ENCODE results near the gene FBXW12.

- no peak for TF ChIP-seq CTCF (IDR thresholded peaks at IDR 0.05; ENCODE audit: insufficient read depth, low read length, poor library complexity, severe bottlenecking)
- TF ChIP-seq EZH2phosphoT487 (conservative IDR thresholded peaks at IDR 0.05; ENCODE audit: low read length): no peak
Measured at GRCh38 chr3:48419597-48419996, 47.6 kb downstream of the FBXW12 start.

Measured in SU-DHL-6 (cell line).